Activated T-helper 2 cell treated with anti-CD3 and anti-CD28 coated beads, Interferon-gamma antibody, Interleukin-2, Interleukin-4, amounts not matched to agents 10 μg/mL and 5 μg/mL and 100 μg/mL, durations not matched to agents 14 hours and 24 hours and 36 hours (primary cell): Measurements from ENCODE around the gene NR6A1. TPM values are rescaled to one million over a fixed set of nuclear protein-coding genes. Genes with fewer than 3 reads are reported as not detected.

ENCODE experiments used
- DNase-seq: peaks from one replicate; pipeline ENCODE4 v3.0.0; 2021; ENCODE audit warnings: low spot score
- H3K27ac Mint-ChIP-seq: one replicate; pipeline ENCODE4 v1.8.0; 2021; ENCODE audit warnings: mixed read lengths
- H3K27me3 Mint-ChIP-seq: one replicate; pipeline ENCODE4 v1.8.0; 2021; ENCODE audit warnings: low read depth, mixed read lengths
- H3K36me3 Mint-ChIP-seq: one replicate; pipeline ENCODE4 v1.8.0; 2021; ENCODE audit warnings: low read depth, mixed read lengths
- H3K4me1 Mint-ChIP-seq: one replicate; pipeline ENCODE4 v1.8.0; 2021; ENCODE audit warnings: low read depth, mixed read lengths
- H3K4me3 Mint-ChIP-seq: one replicate; pipeline ENCODE4 v1.8.0; 2021; ENCODE audit warnings: low read depth, mild to moderate bottlenecking, moderate library complexity, mixed read lengths
- H3K9me3 Mint-ChIP-seq: one replicate; pipeline ENCODE4 v1.8.0; 2021; ENCODE audit warnings: mixed read lengths
- intact Hi-C: fragments of 100-400 bp; cut with micrococcal nuclease; formaldehyde crosslinking; loops from one replicate; pipeline ENCODE4 v1.15.1; 2023
- total RNA-seq: library from RNA; stranded (reverse); gene quantifications from 2 replicates; pipeline ENCODE4 v1.2.3, GENCODE V29; 2022

NR6A1 gene
- total RNA-seq, 1 donor from 2014 or later = 1.5 TPM

GRCh38 chr9:124695280-124695890 lies 75.7 kb downstream of the NR6A1 start:
- Mint-ChIP-seq H3K27me3 (peaks cover 3% of the 10 kb centered on the region), H3K27ac (no peak overlapping the region), H3K4me3 (no peak overlapping the region), H3K4me1 (no peaks in the 10 kb centered on the region), H3K9me3 (no peaks in the 10 kb centered on the region), H3K36me3 (no peaks in the 10 kb centered on the region)
- DNase-seq = no peak
- intact Hi-C loops = no loop called here

- intact Hi-C loops = no loop called here
- Mint-ChIP-seq H3K27ac (no peak overlapping the region), H3K27me3 (peaks cover 3% of the 10 kb centered on the region), H3K4me1 (no peaks in the 10 kb centered on the region), H3K9me3 (no peaks in the 10 kb centered on the region), H3K36me3 (no peaks in the 10 kb centered on the region), H3K4me3 (no peak overlapping the region)
- DNase-seq = no peak
Observed at GRCh38 chr9:124694414-124695279, 76.5 kb downstream of the NR6A1 start.

- H3K4me1 Mint-ChIP-seq = no peaks in the 10 kb centered on the region
- H3K36me3 Mint-ChIP-seq = no peaks in the 10 kb centered on the region
- DNase-seq = no peak
- H3K27ac Mint-ChIP-seq = no peak overlapping the region
- H3K27me3 Mint-ChIP-seq = peaks cover 3% of the 10 kb centered on the region
- intact Hi-C loops = no loop called here
- no peaks in the 10 kb centered on the region for H3K9me3 Mint-ChIP-seq
- H3K4me3 Mint-ChIP-seq = no peak overlapping the region
Observed at GRCh38 chr9:124693403-124693802, 77.7 kb downstream of the NR6A1 start.

- Mint-ChIP-seq H3K9me3 (no peaks in the 10 kb centered on the region), H3K4me3 (no peak overlapping the region), H3K27me3 (peaks cover 7% of the 10 kb centered on the region), H3K36me3 (no peaks in the 10 kb centered on the region), H3K4me1 (no peaks in the 10 kb centered on the region), H3K27ac (no peak overlapping the region)
- intact Hi-C loops = no loop called here
- no peak for DNase-seq
Observed at GRCh38 chr9:124688238-124688904, 82.7 kb downstream of the NR6A1 start.

GRCh38 chr9:124686918-124687317 lies 84.2 kb downstream of the NR6A1 start:
- no peak overlapping the region for H3K4me3 Mint-ChIP-seq

GRCh38 chr9:124685217-124685616 lies 85.9 kb downstream of the NR6A1 start:
- H3K4me3 Mint-ChIP-seq = no peak overlapping the region
- intact Hi-C loops = no loop called here
- H3K27ac Mint-ChIP-seq = no peak overlapping the region
- no peaks in the 10 kb centered on the region for H3K4me1 Mint-ChIP-seq
- no peaks in the 10 kb centered on the region for H3K9me3 Mint-ChIP-seq
- H3K36me3 Mint-ChIP-seq = no peaks in the 10 kb centered on the region
- DNase-seq = no peak
- H3K27me3 Mint-ChIP-seq = peaks cover 8% of the 10 kb centered on the region

More at GRCh38 chr9:124686918-124687317, 84.2 kb downstream of the NR6A1 start:
- H3K27ac Mint-ChIP-seq = no peak overlapping the region
- intact Hi-C loops = no loop called here
- H3K9me3 Mint-ChIP-seq = no peaks in the 10 kb centered on the region
- DNase-seq = no peak
- no peaks in the 10 kb centered on the region for H3K4me1 Mint-ChIP-seq
- peaks cover 7% of the 10 kb centered on the region for H3K27me3 Mint-ChIP-seq
- H3K36me3 Mint-ChIP-seq = no peaks in the 10 kb centered on the region

GRCh38 chr9:124684169-124684568 lies 86.9 kb downstream of the NR6A1 start:
- intact Hi-C loops = no loop called here
- H3K4me3 Mint-ChIP-seq = no peak overlapping the region
- no peaks in the 10 kb centered on the region for H3K36me3 Mint-ChIP-seq
- no peaks in the 10 kb centered on the region for H3K9me3 Mint-ChIP-seq
- DNase-seq = no peak
- no peaks in the 10 kb centered on the region for H3K4me1 Mint-ChIP-seq
- H3K27me3 Mint-ChIP-seq = peaks cover 8% of the 10 kb centered on the region
- no peak overlapping the region for H3K27ac Mint-ChIP-seq

GRCh38 chr9:124683043-124683442 lies 88.1 kb downstream of the NR6A1 start:
- intact Hi-C loops = no loop called here
- Mint-ChIP-seq H3K4me3 (no peak overlapping the region), H3K27me3 (peaks cover 11% of the 10 kb centered on the region), H3K4me1 (no peaks in the 10 kb centered on the region), H3K27ac (no peak overlapping the region), H3K36me3 (no peaks in the 10 kb centered on the region), H3K9me3 (no peaks in the 10 kb centered on the region)
- no peak for DNase-seq

- intact Hi-C loops = no loop called here
- Mint-ChIP-seq H3K27ac (no peak overlapping the region), H3K4me1 (no peaks in the 10 kb centered on the region)
Observed at GRCh38 chr9:124680714-124681390, 90.3 kb downstream of the NR6A1 start.

GRCh38 chr9:124680049-124680448 lies 91.1 kb downstream of the NR6A1 start:
- H3K36me3 Mint-ChIP-seq = no peaks in the 10 kb centered on the region
- no peak for DNase-seq
- no peaks in the 10 kb centered on the region for H3K9me3 Mint-ChIP-seq

More at GRCh38 chr9:124680714-124681390, 90.3 kb downstream of the NR6A1 start:
- H3K27me3 Mint-ChIP-seq = peaks cover 11% of the 10 kb centered on the region
- no peak overlapping the region for H3K4me3 Mint-ChIP-seq
- H3K9me3 Mint-ChIP-seq = no peaks in the 10 kb centered on the region
- H3K36me3 Mint-ChIP-seq = no peaks in the 10 kb centered on the region
- no peak for DNase-seq

GRCh38 chr9:124676159-124676551 lies 95.0 kb downstream of the NR6A1 start:
- no peak for DNase-seq
- intact Hi-C loops = no loop called here
- peaks cover 3% of the 10 kb centered on the region for H3K36me3 Mint-ChIP-seq
- no peak overlapping the region for H3K27ac Mint-ChIP-seq
- peaks cover 15% of the 10 kb centered on the region for H3K27me3 Mint-ChIP-seq
- no peak overlapping the region for H3K4me3 Mint-ChIP-seq
- peaks cover 8% of the 10 kb centered on the region for H3K9me3 Mint-ChIP-seq
- H3K4me1 Mint-ChIP-seq = peaks cover 15% of the 10 kb centered on the region

More at GRCh38 chr9:124680049-124680448, 91.1 kb downstream of the NR6A1 start:
- no peaks in the 10 kb centered on the region for H3K4me1 Mint-ChIP-seq
- intact Hi-C loops = no loop called here
- H3K4me3 Mint-ChIP-seq = no peak overlapping the region
- H3K27me3 Mint-ChIP-seq = peaks cover 8% of the 10 kb centered on the region
- H3K27ac Mint-ChIP-seq = no peak overlapping the region

GRCh38 chr9:124675261-124676158 lies 95.6 kb downstream of the NR6A1 start:
- DNase-seq = no peak
- intact Hi-C loops = no loop called here
- H3K27me3 Mint-ChIP-seq = peaks cover 13% of the 10 kb centered on the region
- peaks cover 3% of the 10 kb centered on the region for H3K36me3 Mint-ChIP-seq
- peaks cover 8% of the 10 kb centered on the region for H3K9me3 Mint-ChIP-seq
- no peak overlapping the region for H3K27ac Mint-ChIP-seq
- peaks cover 21% of the 10 kb centered on the region for H3K4me1 Mint-ChIP-seq
- H3K4me3 Mint-ChIP-seq = no peak overlapping the region
